Parathyroid adenoma (tissue), 2 donors: ENCODE measurements around the gene C20orf173.
"Not testable (repeated sequence)": the region's sequence is repeated elsewhere in the genome, so short reads cannot be mapped to it uniquely, and the experiment has no call there.

Source experiments
- H2AFZ ChIP-seq: fragments of 300-600 bp; sonication (generic); one replicate; pipeline ENCODE4 v1.7.0; 2017; ENCODE audit warnings: antibody characterized with exemption, mild to moderate bottlenecking
- H3K27ac ChIP-seq: fragments of 300-600 bp; sonication (generic); one replicate; pipeline ENCODE4 v1.7.0; 2017
- H3K27me3 ChIP-seq: fragments of 300-600 bp; sonication (generic); one replicate; pipeline ENCODE4 v1.7.0; 2017; ENCODE audit warnings: low read length; ENCODE audit not compliant: control insufficient read depth, insufficient read depth
- H3K36me3 ChIP-seq: fragments of 300-600 bp; sonication (generic); one replicate; pipeline ENCODE4 v1.7.0; 2017; ENCODE audit warnings: low read length; ENCODE audit not compliant: control insufficient read depth, insufficient read depth
- H3K4me1 ChIP-seq: fragments of 300-600 bp; sonication (generic); one replicate; pipeline ENCODE4 v1.7.0; 2017; ENCODE audit warnings: control low read depth
- H3K4me2 ChIP-seq: fragments of 300-600 bp; sonication (generic); one replicate; pipeline ENCODE4 v1.7.0; 2017; ENCODE audit warnings: low read length
- H3K4me3 ChIP-seq: fragments of 300-600 bp; sonication (generic); one replicate; pipeline ENCODE4 v1.7.0; 2017; ENCODE audit warnings: low read depth, low read length
- H3K79me2 ChIP-seq: fragments of 300-600 bp; sonication (generic); one replicate; pipeline ENCODE4 v1.7.0; 2017; ENCODE audit warnings: control low read depth
- H3K9ac ChIP-seq: fragments of 300-600 bp; sonication (generic); one replicate; pipeline ENCODE4 v1.7.0; 2017; ENCODE audit warnings: mild to moderate bottlenecking
- H3K9me3 ChIP-seq: fragments of 300-600 bp; sonication (generic); one replicate; pipeline ENCODE4 v1.7.0; 2017; ENCODE audit warnings: low read length; ENCODE audit not compliant: control insufficient read depth
- CTCF ChIP-seq: fragments of 300-600 bp; sonication (generic); IDR thresholded peaks from one replicate; pipeline ENCODE4 v1.7.0; 2017; ENCODE audit warnings: antibody characterized with exemption, mild to moderate bottlenecking
- donor health status: primary hyperparathyroidism.

The C20orf173 gene

GRCh38 chr20:35523298-35523888 is 6.1 kb downstream of the C20orf173 start:
- Histone ChIP-seq H3K4me3 (no peak overlapping the region), H3K9me3 (no peaks in the 10 kb centered on the region)
- TF ChIP-seq CTCF = no peak

GRCh38 chr20:35518955-35519354 is 10.5 kb downstream of the C20orf173 start:
- H3K79me2 ChIP-seq = no peaks in the 10 kb centered on the region
- no peak overlapping the region for H3K27ac ChIP-seq
- H3K27me3 ChIP-seq = no peaks in the 10 kb centered on the region
- H3K36me3 ChIP-seq = no peaks in the 10 kb centered on the region
- no peaks in the 10 kb centered on the region for H3K4me1 ChIP-seq
- no peak overlapping the region for H2AFZ ChIP-seq
- TF ChIP-seq CTCF = no peak
- no peak overlapping the region for H3K4me2 ChIP-seq
- no peak overlapping the region for H3K9ac ChIP-seq
- no peaks in the 10 kb centered on the region for H3K9me3 ChIP-seq
- H3K4me3 ChIP-seq = no peak overlapping the region

More at GRCh38 chr20:35523298-35523888, 6.1 kb downstream of the C20orf173 start:
- Histone ChIP-seq H3K79me2 (no peaks in the 10 kb centered on the region), H3K9ac (no peak overlapping the region), H3K27me3 (no peaks in the 10 kb centered on the region), H3K4me1 (no peaks in the 10 kb centered on the region), H3K27ac (no peak overlapping the region), H2AFZ (no peak overlapping the region), H3K4me2 (no peak overlapping the region), H3K36me3 (no peaks in the 10 kb centered on the region)

- H3K79me2 ChIP-seq, H3K4me3 ChIP-seq, H3K9me3 ChIP-seq: not testable (repeated sequence)
Observed at GRCh38 chr20:35517767-35518166, 11.7 kb downstream of the C20orf173 start.

GRCh38 chr20:35517125-35517524 is 12.3 kb downstream of the C20orf173 start:
- Histone ChIP-seq H3K36me3 (no peaks in the 10 kb centered on the region), H3K9me3 (no peaks in the 10 kb centered on the region), H3K4me1 (no peaks in the 10 kb centered on the region), H3K9ac (no peak overlapping the region), H3K79me2 (no peaks in the 10 kb centered on the region), H3K27ac (no peak overlapping the region), H3K4me3 (no peak overlapping the region), H3K4me2 (no peak overlapping the region), H3K27me3 (no peaks in the 10 kb centered on the region), H2AFZ (no peak overlapping the region)
- no peak for TF ChIP-seq CTCF

More at GRCh38 chr20:35517767-35518166, 11.7 kb downstream of the C20orf173 start:
- H2AFZ ChIP-seq, H3K27me3 ChIP-seq, H3K27ac ChIP-seq, H3K36me3 ChIP-seq, H3K9ac ChIP-seq, H3K4me2 ChIP-seq, H3K4me1 ChIP-seq: not testable (repeated sequence)

- Histone ChIP-seq H3K9ac (no peak overlapping the region), H3K79me2 (no peaks in the 10 kb centered on the region), H3K9me3 (no peaks in the 10 kb centered on the region), H3K4me3 (no peak overlapping the region), H2AFZ (no peak overlapping the region), H3K4me2 (no peak overlapping the region), H3K27me3 (no peaks in the 10 kb centered on the region), H3K36me3 (no peaks in the 10 kb centered on the region), H3K4me1 (no peaks in the 10 kb centered on the region), H3K27ac (no peak overlapping the region)
- no peak for TF ChIP-seq CTCF
Observed at GRCh38 chr20:35515949-35516645, 13.4 kb downstream of the C20orf173 start.
